GM18505 (cell line): ENCODE data around the gene IGFBP5.

ENCODE experiments used
- ATAC-seq: cut with Tn5 transposase; IDR thresholded peaks from one replicate; pipeline ENCODE4 v1.9.1; 2021; ENCODE audit not compliant: unreplicated experiment
- POLR2A ChIP-seq: IDR thresholded peaks from 4 replicates; pipeline ENCODE4 v1.6.1; 2011; ENCODE audit warnings: borderline replicate concordance; ENCODE audit not compliant: insufficient read depth, insufficient read length; ENCODE audit errors: extremely low read depth

The IGFBP5 gene

DNA sequence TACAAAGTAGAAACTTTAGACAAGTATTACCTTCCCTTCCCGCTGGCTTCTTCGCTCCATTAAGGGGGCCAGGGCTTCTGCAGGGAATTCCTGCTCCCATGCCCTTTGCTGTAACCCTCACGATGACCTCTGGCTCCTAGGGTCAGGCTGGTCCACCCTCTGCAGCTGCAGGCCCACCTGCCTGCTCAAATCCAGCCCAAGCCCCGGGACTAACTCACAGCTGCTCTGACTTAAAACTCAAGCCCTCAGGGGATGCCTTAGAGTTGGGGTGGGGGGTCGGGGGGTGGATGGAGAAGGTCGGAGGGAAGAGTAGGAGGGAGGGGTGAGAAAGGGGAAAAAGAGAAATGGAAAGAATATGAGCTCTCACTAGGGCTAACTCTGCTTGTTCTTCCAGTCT, 4.9 kb downstream of the IGFBP5 start:
- no peak for TF ChIP-seq POLR2A
- no peak for ATAC-seq

DNA sequence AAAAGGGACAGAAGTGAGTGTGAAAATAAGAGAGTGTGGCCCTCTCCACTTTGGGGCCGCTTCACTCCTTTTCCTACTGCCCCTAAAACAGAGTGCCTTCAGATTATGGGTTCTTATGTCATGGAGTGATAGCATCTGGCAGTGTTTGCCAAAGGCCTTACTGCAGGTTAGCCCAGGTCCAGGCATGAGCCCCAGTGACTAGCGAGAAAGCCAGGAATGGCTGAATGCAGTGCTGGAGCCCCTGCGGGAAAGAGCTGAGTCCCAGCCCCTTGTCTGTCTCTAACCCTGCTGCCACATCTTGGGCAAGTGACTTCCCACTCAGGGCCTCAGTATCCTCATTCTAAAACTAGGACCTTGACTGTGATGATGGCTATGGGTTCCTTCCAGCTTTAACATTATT, 6.0 kb downstream of the IGFBP5 start:
- TF ChIP-seq POLR2A = no peak
- ATAC-seq = no peak

DNA sequence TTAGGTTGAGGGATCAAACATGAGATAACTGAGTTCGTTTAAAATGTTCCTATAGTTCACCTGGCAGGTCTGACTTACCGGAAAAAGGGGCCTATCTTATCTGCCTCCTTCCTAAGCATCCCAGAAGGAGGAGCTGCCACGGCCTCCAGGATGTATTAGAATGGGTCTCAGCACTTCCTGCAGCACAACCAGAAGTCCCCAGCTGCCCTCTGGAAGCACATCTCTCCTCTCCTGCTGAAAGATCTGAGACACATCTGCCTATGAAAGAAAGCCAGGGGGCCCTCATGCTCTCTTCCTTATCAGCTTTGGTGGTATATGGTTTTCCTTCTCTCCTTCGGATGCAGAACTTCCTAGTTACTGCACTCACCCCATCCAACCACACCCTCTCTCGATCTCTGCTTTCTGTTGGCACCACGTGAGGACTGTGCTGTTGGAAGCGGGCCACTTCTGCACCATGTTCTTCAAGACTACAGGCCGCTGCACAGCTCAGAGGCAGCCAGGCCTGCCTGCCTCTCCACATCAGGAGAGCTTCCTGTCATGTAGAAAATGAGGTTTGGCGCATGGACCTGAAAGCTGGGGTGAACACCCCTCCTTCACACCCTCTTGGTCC, 6.5 kb downstream of the IGFBP5 start:
- ATAC-seq = no peak
- TF ChIP-seq POLR2A = no peak

DNA sequence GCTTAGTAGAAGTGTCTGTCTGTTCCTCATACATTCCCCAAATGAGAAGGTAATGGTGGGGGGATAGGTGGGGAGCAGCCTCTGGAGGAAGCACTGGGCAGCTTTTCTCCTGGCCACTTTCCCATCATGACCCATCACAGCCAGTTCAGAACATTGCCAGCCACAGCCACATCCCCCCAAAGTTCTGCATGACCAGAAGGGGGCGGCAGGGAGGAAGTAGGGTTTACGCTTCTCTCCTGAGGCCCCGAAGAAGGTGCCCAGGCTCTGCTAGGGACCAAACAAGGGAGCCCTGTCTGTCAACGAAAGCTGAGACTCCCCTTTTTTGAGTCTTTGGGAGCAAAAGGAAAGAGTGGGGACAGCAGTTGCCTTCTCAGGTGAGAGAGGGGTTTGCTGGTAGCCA, 7.7 kb downstream of the IGFBP5 start:
- ATAC-seq = no peak
- no peak for TF ChIP-seq POLR2A

DNA sequence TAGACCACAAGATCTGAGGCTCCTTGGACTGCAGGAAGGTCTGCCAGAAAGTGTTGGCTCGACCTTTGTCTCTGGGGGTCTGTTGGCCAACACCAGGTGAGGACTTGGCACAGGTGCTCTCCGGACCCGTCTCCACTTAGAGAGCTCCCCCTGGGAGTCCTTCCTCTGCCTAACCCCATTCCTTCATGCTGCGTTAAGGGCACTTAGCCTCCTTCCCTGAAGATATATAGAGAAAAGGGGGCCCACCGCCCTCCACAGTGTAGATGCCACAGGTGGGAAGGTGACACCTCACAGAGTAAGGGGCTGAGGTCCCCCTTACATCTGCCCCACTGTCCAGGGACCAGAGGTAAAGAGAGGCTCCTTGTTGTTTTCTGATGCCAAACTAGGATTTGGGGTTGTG, 8.2 kb downstream of the IGFBP5 start:
- TF ChIP-seq POLR2A = no peak
- ATAC-seq = no peak

DNA sequence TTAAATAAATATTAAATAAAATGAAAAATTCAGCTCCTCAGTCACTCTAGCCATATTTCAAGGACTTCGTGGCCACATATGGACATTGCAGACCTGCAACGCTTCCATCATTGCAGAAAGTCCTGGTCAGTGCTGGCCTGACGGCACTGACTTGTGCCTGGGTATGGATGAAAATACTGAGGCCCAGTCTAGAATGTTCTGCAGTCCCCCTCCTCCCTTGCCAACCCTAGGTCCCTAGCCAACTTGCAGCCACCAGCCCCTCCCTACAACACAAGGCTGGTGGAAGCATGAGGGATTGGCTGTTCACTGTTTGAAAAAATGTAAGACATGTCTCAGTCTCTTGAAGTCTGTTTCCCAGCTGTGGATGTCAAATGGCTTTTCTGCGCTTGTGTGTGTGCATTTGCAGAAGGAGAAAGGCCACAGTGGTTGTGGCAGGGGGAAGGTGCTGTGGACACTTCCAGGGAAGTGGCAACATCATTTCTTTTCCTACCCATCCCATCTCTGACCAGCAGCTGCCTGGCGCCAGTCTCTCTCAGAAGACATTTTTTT, 9.9 kb downstream of the IGFBP5 start:
- no peak for TF ChIP-seq POLR2A
- ATAC-seq = no peak

DNA sequence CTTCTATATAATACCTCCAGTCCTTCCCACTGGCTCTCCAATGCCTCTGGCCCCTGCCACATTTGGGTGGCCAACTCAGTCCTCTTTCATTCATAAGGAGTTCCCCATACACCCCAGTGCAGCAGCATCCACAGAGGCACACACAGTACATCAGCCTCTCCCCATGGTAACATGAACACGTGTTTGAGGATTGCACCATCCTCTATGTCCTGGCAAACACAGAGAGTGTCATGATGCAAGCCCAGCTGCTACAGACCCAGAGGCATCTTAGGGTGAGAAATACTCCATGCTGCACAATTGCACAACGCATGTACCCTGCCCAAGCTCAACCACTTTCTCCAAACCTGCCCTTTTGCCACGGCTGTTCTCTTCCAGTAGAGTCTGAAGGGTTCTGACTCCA, 11.5 kb downstream of the IGFBP5 start:
- TF ChIP-seq POLR2A = no peak
- no peak for ATAC-seq

DNA sequence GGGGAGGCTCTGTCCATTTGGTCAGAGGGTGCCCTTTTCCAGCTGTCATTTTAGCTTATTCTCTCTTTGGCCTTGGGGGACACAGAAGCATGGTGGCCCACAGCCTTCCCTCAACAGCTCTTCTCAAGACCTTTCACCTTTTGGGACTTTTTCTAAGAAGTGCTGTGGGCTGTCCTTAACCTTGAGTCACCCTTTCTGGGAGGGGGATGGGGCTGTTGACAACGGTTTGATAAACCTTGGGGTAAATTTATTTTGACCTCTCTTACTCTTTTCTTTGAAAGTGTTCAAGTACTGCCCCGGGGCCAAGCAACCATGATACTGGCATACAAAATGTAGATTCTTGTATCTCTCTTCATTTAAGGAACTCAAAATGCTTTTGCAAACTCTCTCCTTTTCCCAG, 13.7 kb downstream of the IGFBP5 start:
- TF ChIP-seq POLR2A = no peak
- no peak for ATAC-seq

DNA sequence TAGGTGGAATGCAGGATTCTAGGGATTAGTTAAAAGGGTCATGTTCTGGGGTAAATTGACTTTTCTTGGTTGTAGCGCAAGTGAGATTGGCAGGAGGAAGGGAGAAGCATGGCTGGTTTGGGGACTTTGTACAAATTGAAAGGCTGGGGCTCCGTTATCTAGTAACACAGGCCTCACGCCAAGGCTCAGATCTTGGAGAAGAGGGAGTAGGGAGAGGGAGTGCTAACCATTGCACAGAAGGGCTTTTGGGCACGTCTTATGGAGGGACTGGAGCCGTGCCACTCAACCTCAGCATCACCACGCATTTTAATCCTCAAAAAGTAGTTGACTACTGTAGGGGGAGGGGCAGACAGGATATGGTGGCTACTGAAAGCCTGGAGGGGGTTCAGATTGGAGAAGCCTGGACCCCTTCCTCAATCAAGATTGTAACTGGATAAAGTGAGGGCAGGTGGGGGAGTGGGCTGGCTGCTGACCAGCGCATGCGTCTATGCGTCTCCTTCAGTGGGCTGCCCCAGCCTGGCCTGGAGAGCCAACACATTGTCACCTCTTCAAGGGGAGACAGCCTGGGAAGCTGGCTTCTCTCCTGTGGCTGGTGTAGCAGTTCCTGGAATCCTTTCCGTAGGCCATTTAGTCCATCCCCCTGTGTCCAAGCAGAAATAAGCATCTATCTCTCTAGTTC, 14.3 kb downstream of the IGFBP5 start:
- no peak for TF ChIP-seq POLR2A

DNA sequence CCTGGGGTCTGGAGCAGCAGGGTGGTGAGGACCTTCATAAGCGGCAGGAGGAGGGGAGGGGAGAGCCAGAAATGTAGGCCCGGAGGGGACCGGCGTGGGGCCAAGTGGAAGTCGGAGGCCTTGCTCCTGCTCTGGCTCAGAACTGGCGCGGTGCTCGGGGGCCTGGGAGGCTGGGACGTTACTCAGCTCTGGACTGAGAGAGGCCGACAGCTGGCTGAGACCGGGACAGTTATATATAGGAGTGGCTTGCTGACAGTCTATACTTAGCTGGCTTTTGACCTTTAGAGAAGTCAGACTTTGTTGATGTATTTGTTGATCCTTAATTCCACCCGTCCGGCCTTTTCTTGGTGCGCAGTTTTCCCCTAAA, 15.7 kb downstream of the IGFBP5 start:
- ATAC-seq = no peak

More for the DNA sequence above, 14.3 kb downstream of the IGFBP5 start:
- ATAC-seq = no peak

DNA sequence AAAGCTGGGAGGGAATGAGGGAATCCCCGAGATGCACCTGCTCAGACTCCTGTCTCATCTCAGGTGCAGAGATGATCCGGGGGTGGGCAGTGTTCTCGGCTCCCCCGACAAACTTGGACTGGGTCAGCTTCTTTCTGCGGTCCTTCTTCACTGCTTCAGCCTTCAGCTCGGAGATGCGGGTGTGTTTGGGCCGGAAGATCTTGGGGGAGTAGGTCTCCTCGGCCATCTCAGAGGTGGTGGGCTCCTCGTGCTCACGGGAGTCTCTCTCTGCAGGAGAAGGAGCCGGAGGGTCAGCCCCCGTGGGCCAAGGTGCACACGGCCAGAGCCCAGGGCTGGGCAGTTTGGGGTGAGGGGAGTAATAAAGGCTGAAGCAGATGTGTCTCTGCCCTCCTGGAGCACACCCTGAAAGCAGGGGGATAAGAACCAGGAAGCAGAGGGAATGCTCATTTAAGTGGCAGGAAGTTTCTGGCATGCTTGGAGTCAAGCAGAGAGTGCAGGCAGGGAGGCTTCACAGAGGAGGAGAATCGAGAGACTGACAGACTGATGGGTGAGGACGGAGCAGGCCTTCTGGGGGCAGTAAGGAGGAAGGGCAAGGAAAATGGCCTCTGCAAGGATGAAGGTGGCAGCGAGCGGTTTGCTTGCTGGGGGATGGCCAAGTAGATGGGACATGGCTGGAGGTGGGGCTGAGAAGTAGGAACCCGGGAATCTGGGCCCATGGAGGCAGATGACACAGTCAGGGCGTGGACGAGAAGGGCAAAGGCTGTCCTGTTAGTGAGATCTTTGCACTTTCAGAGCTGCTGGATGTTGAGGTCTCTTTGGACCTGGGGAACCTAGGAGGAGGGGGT, 16.3 kb downstream of the IGFBP5 start:
- no peak for ATAC-seq
- TF ChIP-seq POLR2A = no peak

More for the DNA sequence above, 15.7 kb downstream of the IGFBP5 start:
- no peak for TF ChIP-seq POLR2A

DNA sequence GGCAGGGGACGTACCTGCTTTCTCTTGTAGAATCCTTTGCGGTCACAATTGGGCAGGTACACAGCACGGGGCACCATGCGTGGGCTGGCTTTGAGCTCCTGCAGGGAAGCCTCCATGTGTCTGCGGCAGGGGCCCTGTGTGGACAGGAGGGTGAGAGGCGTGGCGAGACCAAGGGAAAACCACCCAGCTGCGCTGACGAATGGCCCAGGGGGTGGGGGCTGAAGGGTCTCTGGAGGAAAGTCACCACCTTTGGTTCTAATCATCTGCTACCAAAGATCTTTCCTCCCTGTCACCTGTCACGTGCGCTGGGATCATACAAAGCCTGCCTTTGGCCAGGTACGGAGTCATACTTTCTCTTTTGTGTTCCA, 17.3 kb downstream of the IGFBP5 start:
- ATAC-seq = no peak
- TF ChIP-seq POLR2A = no peak

DNA sequence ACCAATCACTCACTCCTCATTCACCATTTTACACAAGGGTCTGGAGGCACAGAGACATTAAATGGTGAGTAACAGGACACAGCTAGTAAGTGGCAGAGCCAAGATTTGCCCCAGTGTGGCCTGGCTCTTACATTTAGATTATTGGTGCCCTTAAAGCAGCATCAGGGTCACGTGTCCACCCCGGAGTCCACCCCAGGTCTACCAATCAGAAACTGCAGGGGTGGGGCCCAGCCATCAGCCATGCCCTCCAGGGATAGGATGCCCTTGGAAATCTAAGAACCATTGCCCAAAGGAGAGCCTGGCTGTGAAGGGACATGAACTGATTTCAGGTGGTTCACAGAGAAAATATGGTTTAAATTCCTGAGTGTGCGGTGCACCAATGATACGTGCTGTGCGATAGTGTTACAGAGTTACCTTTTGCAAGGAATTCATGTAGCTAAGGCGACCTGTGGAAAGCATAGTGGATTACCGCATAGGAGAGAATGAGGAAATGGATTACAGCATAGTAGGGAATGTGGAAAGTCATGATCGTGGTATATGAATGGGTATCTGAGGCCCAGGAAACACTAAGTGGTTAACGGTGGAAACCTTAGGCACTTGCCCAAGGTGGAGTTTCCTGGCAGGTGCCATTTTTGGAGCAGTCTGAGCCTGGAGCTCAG, 17.8 kb downstream of the IGFBP5 start:
- ATAC-seq = no peak
- no peak for TF ChIP-seq POLR2A
